DMS79 treated with DMSO at 0.1 percent for 48 hours (cell line): ENCODE data around the gene NLGN4Y.
"Not testable (repeated sequence)": the region's sequence is repeated elsewhere in the genome, so short reads cannot be mapped to it uniquely, and the experiment has no call there.

Source experiments
- DNase-seq: peaks from one replicate; lab custom pipeline; 2025; lab: John Stamatoyannopoulos, UW

The NLGN4Y gene

DNA sequence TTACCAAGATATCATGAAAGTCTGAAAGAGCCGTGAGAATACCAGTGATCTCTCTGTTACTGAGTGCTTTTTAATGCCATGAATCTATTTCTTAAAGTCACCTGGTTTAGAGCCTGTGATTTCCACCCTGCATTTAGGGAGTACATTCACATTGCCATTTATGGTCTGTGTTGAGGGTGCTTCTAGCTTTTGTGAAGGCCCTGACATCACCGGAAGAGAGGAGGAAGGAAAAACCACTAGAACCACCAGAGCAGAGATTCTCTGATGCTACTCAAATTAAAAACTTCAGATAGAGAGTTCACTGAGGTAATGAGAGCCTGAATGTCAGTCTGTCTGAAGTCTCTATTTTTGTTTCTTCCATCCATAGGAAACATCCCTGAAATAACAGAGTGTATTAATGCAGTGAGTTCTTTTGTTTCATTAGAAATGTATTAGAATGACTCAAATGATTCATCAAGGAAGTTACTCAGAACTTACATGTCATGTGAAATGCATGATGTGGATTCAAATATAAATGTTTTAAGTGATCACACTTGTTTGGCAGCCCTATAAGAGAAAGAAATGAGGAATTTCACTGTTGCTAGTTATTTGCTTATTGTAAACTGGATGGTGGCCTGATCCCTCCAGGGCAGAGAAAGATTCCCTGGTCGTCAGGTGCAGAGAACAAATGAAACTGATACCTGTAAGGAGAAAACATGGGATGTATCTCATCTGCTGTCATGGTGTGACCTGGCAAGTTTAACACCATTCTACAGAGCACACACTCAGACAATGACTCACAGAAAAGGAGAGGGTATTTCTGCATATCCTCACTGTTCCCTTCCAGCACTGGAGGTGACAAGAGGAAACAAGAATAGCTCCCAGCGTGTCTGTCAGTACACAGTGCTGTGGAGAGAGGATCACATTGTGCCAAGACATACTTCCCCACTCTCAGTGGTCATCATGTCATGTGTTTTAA lies 310.1 kb downstream of the NLGN4Y start:
- no peak for DNase-seq

DNA sequence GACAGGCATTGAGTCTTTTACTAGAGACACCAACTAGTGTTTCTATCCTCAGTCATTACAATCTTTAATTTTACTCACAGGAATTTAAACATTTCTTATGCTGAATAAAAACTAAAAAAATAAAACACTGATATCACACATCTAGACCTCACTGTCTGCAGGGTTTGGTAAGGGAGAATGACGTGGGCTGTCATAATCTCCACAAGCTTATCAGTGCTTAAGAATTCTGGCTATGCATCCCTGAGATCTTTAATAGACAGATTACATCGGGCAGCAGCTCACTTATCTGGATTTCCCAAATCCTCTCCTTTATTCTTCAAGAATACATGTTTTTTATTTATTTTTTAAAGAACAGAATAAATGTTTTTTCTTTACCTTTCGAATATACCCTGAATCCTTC lies 313.1 kb downstream of the NLGN4Y start:
- DNase-seq, result no peak

DNA sequence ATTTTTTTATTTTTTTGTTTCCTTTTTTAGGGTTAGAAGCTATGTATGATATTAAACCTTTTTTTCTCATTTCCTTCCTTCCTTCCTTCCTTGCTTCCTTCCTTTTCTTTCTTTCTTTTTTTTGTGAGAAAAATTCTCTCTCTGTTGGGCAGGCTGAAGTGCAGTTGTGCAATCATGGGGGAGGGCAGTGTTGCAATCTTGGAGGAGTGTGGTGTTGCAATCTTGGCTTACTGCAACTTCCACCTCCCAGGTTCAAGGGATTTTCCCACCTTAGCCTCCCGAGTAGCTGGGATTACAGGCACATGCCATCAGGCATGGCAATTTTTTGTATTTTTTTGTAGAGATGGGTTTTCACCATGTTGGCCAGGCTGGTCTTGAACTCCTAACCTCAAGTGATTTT lies 326.4 kb downstream of the NLGN4Y start:
- no peak for DNase-seq

DNA sequence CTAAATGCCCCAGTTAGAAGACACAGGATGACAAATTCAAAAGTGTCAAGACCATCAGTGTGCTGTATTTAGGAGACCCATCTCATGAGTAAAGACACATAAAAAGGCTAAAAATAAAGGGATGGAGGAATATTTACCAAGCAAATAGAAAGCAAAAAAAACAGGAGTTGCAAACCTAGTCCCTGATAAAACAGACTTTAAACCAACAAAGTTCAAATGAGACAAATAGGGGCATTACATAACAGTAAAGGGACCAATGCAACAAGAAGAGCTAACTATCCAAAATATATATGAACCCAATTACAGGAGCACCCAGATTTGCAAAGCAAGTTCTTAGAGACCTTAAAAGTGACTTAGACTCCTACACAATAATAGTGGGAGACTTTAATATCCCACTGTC lies 336.1 kb downstream of the NLGN4Y start:
- DNase-seq, result no peak

GRCh38 chrY:14861033-14861432 lies 336.7 kb downstream of the NLGN4Y start:
- not testable (repeated sequence) for DNase-seq

DNA sequence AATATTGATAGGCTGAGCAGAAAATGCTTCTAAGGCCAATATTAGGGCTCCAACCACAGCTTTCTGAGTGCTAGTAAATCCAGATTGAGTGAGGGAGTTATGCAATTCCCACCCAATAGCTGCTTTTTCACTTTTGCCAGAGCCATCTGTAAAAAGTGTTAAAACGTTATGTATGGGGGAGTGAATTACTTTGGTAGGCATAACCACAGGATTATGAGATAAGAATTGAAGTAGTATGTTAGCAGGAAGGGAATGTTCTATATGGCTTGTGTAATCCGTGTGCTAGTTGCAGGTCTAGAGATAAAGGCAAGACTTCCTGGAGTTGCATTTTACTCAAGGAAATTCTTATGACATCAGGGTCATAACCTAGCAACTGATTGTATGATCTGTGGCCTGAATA lies 347.6 kb downstream of the NLGN4Y start:
- no peak for DNase-seq
